ENCODE measurements around the gene ZMIZ1. TPM values are rescaled to one million over a fixed set of nuclear protein-coding genes. Genes with fewer than 3 reads are reported as not detected.

Gene ZMIZ1
- total RNA-seq, 1 experiment from 2014 or later = 28.4 TPM

DNA sequence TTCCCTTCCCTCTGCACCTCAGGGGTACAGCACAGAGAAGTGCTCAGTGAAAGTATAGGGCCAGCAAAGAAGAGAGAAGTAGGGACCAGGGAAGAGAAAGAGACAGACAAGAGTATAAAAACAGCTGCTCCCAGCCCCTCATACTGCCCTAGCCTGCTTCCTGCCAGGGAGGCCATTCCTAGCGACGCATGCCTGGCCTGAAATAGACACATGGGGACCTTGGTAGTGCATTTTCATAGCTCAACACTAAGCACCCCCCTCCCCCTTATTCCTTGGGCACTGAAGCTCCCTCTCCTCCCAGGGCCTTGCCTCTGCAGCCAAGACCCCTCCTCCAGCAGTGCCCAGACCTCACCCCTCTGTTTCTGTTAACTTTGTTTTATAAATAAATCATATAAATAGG is 64.7 kb downstream of the ZMIZ1 start:
- Histone ChIP-seq H3K9me3 (ENCODE audit: control insufficient read depth in 1 of 2, insufficient read depth in 1 of 2, low read depth in 1 of 2, low read length in 2 of 2) (no peaks in the 10 kb centered on the region), H3K4me3 (replicated peaks in 1 of 2; ENCODE audit: low read depth in 1 of 2, low read length in 2 of 2) (no peak overlapping the region), H3K9me2 (ENCODE audit: insufficient read depth) (no peaks in the 10 kb centered on the region), H3K27ac (ENCODE audit: low read depth, low read length) (no peak overlapping the region), H2AFZ (ENCODE audit: low read depth, low read length, poor library complexity, severe bottlenecking) (no peak overlapping the region), H3K9ac (ENCODE audit: low read length) (no peak overlapping the region), H4K20me1 (ENCODE audit: insufficient read depth) (no peaks in the 10 kb centered on the region), H3K79me2 (ENCODE audit: insufficient read depth, low read length) (no peaks in the 10 kb centered on the region), H3K36me3 (ENCODE audit: control insufficient read depth in 1 of 2, insufficient read depth in 2 of 2, low read length in 2 of 2) (no peaks in the 10 kb centered on the region; a peak in 1 of 4 replicates), H3K4me1 (ENCODE audit: control insufficient read depth in 1 of 2, insufficient read depth in 2 of 2, low read length in 2 of 2) (peaks cover 19 to 25% of the 10 kb centered on the region in 2 experiments), H3K27me3 (ENCODE audit: insufficient read depth, low read length) (no peaks in the 10 kb centered on the region), H3K4me2 (ENCODE audit: low read length) (no peak overlapping the region)
- POLR2A ChIA-PET = no interaction called here
- CTCF ChIA-PET = no interaction called here
- no peak for ATAC-seq
- no TSS peak for BruUV-seq (replicated peaks)
- no peak for DNase-seq (ENCODE audit: low read depth, low spot score)
- TF ChIP-seq CBX3 (IDR thresholded peaks at IDR 0.05; ENCODE audit: low read depth) = no peak
- TF ChIP-seq, protein P1, sequence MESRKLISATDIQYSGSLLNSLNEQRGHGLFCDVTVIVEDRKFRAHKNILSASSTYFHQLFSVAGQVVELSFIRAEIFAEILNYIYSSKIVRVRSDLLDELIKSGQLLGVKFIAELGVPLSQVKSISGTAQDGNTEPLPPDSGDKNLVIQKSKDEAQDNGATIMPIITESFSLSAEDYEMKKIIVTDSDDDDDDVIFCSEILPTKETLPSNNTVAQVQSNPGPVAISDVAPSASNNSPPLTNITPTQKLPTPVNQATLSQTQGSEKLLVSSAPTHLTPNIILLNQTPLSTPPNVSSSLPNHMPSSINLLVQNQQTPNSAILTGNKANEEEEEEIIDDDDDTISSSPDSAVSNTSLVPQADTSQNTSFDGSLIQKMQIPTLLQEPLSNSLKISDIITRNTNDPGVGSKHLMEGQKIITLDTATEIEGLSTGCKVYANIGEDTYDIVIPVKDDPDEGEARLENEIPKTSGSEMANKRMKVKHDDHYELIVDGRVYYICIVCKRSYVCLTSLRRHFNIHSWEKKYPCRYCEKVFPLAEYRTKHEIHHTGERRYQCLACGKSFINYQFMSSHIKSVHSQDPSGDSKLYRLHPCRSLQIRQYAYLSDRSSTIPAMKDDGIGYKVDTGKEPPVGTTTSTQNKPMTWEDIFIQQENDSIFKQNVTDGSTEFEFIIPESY (IDR thresholded peaks at IDR 0.05; ENCODE audit: extremely low read depth, insufficient replicate concordance, low read length) = no peak
- TF ChIP-seq FOSL1 (IDR thresholded peaks at IDR 0.05; ENCODE audit: low read depth) = no peak
- TF ChIP-seq EZH2 (IDR thresholded peaks at IDR 0.05) = no peak
- no peak for TF ChIP-seq RAD21 (IDR thresholded peaks at IDR 0.05; ENCODE audit: low read depth)
- no peak for TF ChIP-seq SIN3A (IDR thresholded peaks at IDR 0.05; ENCODE audit: low read depth)
- TF ChIP-seq POLR2AphosphoS5 (IDR thresholded peaks at IDR 0.05; ENCODE audit: low read depth, low read length) = no peak
- no peak for TF ChIP-seq EZH2phosphoT487 (IDR thresholded peaks at IDR 0.05; ENCODE audit: borderline replicate concordance)
- no peak for TF ChIP-seq ZNF274 (IDR thresholded peaks at IDR 0.05; ENCODE audit: low read depth, low read length)
- no peak for TF ChIP-seq YY1 (IDR thresholded peaks at IDR 0.05; ENCODE audit: extremely low read depth, insufficient replicate concordance, low read depth, low read length)
- no peak for TF ChIP-seq ZFX (IDR thresholded peaks at IDR 0.05)
- TF ChIP-seq TCF7L2 (IDR thresholded peaks at IDR 0.05; ENCODE audit: borderline replicate concordance, extremely low read depth, insufficient read depth, insufficient read length) = no peak
- TF ChIP-seq EGR1 (IDR thresholded peaks at IDR 0.05; ENCODE audit: low read depth) = no peak
- TF ChIP-seq, protein P2, sequence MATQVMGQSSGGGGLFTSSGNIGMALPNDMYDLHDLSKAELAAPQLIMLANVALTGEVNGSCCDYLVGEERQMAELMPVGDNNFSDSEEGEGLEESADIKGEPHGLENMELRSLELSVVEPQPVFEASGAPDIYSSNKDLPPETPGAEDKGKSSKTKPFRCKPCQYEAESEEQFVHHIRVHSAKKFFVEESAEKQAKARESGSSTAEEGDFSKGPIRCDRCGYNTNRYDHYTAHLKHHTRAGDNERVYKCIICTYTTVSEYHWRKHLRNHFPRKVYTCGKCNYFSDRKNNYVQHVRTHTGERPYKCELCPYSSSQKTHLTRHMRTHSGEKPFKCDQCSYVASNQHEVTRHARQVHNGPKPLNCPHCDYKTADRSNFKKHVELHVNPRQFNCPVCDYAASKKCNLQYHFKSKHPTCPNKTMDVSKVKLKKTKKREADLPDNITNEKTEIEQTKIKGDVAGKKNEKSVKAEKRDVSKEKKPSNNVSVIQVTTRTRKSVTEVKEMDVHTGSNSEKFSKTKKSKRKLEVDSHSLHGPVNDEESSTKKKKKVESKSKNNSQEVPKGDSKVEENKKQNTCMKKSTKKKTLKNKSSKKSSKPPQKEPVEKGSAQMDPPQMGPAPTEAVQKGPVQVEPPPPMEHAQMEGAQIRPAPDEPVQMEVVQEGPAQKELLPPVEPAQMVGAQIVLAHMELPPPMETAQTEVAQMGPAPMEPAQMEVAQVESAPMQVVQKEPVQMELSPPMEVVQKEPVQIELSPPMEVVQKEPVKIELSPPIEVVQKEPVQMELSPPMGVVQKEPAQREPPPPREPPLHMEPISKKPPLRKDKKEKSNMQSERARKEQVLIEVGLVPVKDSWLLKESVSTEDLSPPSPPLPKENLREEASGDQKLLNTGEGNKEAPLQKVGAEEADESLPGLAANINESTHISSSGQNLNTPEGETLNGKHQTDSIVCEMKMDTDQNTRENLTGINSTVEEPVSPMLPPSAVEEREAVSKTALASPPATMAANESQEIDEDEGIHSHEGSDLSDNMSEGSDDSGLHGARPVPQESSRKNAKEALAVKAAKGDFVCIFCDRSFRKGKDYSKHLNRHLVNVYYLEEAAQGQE (IDR thresholded peaks at IDR 0.05; ENCODE audit: low read depth) = no peak
- intact Hi-C loops (cut with micrococcal nuclease) = no loop called here
- RAD21 ChIA-PET (ENCODE audit: low non-redundant PET in 1 of 2, low total read pairs in 2 of 2, uncharacterized antibody in 2 of 2, unreplicated experiment in 2 of 2) = no interaction called here
